Bronchial epithelial cell (primary cell): ENCODE measurements around the gene XPNPEP1. TPM values are rescaled to one million over a fixed set of nuclear protein-coding genes. Genes with fewer than 3 reads are reported as not detected.

Source experiments
- DNase-seq: peaks from one replicate; pipeline ENCODE4 v3.0.0-alpha.2; 2010; ENCODE audit warnings: low read depth
- FAIRE-seq: peaks from 2 replicates; lab custom pipeline; 2011; peaks lifted over from hg19 to GRCh38; lab: Jason Lieb, UNC
- H3K27me3 ChIP-seq: 2 replicates; pipeline ENCODE4 v1.5.1; 2011; ENCODE audit warnings: low read length; ENCODE audit not compliant: control insufficient read depth, insufficient read depth
- H3K36me3 ChIP-seq: 2 replicates; pipeline ENCODE4 v1.5.1; 2011; ENCODE audit warnings: low read length; ENCODE audit not compliant: control insufficient read depth, insufficient read depth
- H3K4me3 ChIP-seq: 2 replicates; pipeline ENCODE4 v1.5.1; 2011; ENCODE audit warnings: mild to moderate bottlenecking, low read depth, low read length, control low read depth
- CTCF ChIP-seq: IDR thresholded peaks from 2 replicates; pipeline ENCODE4 v1.5.1; 2011; ENCODE audit warnings: mild to moderate bottlenecking, moderate library complexity, low read length, control low read depth, inconsistent platforms; ENCODE audit not compliant: insufficient read depth, severe bottlenecking
- total RNA-seq: library from RNA; depleted of rRNA; stranded (reverse); fragments of >200 nt; gene quantifications from 2 replicates; pipeline ENCODE4 v1.2.1, GENCODE V29; 2014

Gene XPNPEP1
- total RNA-seq, 1 donor from 2014 or later: 76.6 TPM

GRCh38 chr10:109886781-109887140 lies 36.5 kb downstream of the XPNPEP1 start:
- no peak for TF ChIP-seq CTCF
- Histone ChIP-seq H3K36me3 (peaks cover 23% of the 10 kb centered on the region), H3K27me3 (no peaks in the 10 kb centered on the region)

GRCh38 chr10:109886037-109886780 lies 37.1 kb downstream of the XPNPEP1 start:
- no peaks in the 10 kb centered on the region for H3K27me3 ChIP-seq
- peak; percentile 83 for FAIRE-seq
- TF ChIP-seq CTCF: no peak
- H3K4me3 ChIP-seq: no peak overlapping the region
- DNase-seq: no peak
- H3K36me3 ChIP-seq: peaks cover 25% of the 10 kb centered on the region

More at GRCh38 chr10:109886781-109887140, 36.5 kb downstream of the XPNPEP1 start:
- DNase-seq (no peak), FAIRE-seq (peak; percentile 62)
- no peak overlapping the region for H3K4me3 ChIP-seq

- peak; percentile 93 for TF ChIP-seq CTCF
- Histone ChIP-seq H3K4me3 (no peak overlapping the region), H3K36me3 (peaks cover 29% of the 10 kb centered on the region), H3K27me3 (no peaks in the 10 kb centered on the region)
- DNase-seq (peak; percentile 76), FAIRE-seq (peak; percentile 86)
These were observed 39.2 kb downstream of the XPNPEP1 start for GRCh38 chr10:109883859-109884771.

- DNase-seq (no peak), FAIRE-seq (no peak)
- Histone ChIP-seq H3K4me3 (no peak overlapping the region), H3K36me3 (peaks cover 28% of the 10 kb centered on the region), H3K27me3 (no peaks in the 10 kb centered on the region)
- TF ChIP-seq CTCF: no peak
These were observed 40.9 kb downstream of the XPNPEP1 start for GRCh38 chr10:109882251-109883057.

GRCh38 chr10:109881769-109882057 lies 41.6 kb downstream of the XPNPEP1 start:
- TF ChIP-seq CTCF: no peak
- H3K4me3 ChIP-seq: no peak overlapping the region
- no peak for FAIRE-seq
- H3K27me3 ChIP-seq: no peaks in the 10 kb centered on the region
- H3K36me3 ChIP-seq: peaks cover 26% of the 10 kb centered on the region
- no peak for DNase-seq
